GM12864 (cell line): ENCODE results near the gene AFDN.

Experiments used
- DNase-seq: peaks from one replicate; pipeline ENCODE4 v3.0.0-alpha.2; 2011; ENCODE audit warnings: low read depth
- H3K4me3 ChIP-seq: 2 replicates; pipeline ENCODE4 v1.5.1; 2011; ENCODE audit warnings: mild to moderate bottlenecking, low read depth, low read length, control low read depth
- TF ChIP-seq, protein P1 (sequence below): IDR thresholded peaks from 2 replicates; pipeline ENCODE4 v1.5.1; 2011; ENCODE audit warnings: low read depth, mild to moderate bottlenecking, moderate library complexity, low read length, control low read depth, inconsistent platforms; ENCODE audit errors: missing control alignments

Gene AFDN

DNA sequence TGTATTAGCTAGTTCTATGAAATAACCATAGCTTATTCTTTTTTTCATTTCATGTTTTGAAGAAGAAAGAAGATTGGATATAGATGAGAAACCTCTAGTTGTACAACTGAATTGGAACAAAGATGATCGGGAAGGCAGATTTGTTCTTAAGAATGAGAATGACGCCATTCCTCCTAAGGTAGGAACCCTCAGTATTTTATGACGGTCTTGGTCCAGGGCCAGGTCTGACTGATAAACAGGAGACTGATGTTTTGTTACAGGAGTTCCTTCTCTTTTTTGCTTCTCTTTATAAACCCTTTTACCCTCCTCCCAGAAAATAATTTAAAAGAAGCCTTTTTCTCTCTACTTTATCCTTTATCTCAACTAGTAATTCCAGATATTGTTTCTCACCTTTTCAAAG is 43.6 kb downstream of the AFDN start:
- DNase-seq, result no peak
- TF ChIP-seq, protein P1, sequence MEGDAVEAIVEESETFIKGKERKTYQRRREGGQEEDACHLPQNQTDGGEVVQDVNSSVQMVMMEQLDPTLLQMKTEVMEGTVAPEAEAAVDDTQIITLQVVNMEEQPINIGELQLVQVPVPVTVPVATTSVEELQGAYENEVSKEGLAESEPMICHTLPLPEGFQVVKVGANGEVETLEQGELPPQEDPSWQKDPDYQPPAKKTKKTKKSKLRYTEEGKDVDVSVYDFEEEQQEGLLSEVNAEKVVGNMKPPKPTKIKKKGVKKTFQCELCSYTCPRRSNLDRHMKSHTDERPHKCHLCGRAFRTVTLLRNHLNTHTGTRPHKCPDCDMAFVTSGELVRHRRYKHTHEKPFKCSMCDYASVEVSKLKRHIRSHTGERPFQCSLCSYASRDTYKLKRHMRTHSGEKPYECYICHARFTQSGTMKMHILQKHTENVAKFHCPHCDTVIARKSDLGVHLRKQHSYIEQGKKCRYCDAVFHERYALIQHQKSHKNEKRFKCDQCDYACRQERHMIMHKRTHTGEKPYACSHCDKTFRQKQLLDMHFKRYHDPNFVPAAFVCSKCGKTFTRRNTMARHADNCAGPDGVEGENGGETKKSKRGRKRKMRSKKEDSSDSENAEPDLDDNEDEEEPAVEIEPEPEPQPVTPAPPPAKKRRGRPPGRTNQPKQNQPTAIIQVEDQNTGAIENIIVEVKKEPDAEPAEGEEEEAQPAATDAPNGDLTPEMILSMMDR, result no peak
- H3K4me3 ChIP-seq, result no peak overlapping the region

DNA sequence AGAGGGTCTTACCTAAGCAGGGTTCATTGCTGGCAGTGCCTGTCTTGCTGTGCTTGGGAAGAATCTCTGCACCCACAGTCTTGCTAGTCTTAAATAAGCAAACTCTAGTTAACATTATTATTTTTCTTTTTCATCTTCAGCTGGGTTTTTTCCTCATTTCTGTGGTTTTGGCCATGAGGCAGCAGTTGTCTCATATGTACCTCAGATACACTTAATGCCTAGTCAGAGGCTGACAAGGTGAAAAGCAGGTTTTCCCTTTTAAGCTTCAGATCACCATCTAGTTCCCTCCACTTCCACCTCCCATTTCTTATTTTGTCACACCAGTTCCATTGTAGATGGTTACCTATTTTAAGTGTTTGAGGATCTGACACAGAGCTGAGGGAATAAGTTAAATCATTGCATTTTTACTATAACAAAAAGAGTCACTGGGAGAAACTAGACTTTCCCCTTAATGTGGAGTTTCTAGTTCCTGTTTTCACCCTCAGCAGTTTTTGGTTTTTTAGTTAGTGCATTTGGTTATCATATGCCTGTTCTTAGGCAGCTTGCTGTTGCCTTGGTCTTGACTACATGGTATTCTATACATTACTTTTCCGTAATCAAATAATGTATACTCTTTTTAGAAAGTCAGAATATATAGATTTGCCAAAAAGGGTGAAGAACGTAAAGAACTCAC is 46.0 kb downstream of the AFDN start:
- TF ChIP-seq, protein P1, result no peak
- no peak for DNase-seq
- H3K4me3 ChIP-seq, result no peak overlapping the region

DNA sequence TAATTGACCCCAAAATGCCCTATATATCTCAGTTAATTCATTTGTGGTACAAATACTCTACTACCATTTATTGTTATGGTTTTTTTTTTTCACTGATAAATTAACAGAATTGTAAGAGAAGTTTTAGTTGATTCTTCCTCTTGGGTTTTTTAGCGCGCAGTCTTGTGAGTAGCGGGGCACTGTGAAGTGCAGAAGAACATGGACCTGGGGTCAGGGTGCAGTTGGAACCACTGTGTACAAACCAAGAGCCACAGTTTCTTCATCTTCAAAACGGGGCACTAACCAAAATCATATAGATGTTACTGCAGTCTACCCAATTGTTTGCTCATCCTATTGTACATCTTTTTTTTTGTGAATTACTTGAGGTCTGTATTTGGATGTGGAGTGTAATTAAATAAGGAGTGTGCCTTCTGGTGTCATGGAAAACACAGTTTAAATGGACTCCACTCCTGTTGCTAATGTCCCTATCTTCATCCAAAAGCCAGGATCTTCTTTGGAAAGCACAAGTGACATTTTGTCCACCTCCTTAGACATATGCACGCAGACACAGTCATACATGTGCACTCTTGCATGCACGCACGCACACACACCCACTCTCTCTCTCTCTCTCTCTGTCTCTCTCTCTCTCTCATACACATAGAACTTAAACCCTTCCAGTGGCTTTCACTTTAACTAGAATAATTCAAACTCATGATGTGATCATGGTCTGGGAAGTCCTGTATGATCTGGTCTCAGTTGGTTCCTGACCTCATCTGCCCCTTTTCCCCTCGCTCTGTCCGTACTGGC is 51.5 kb downstream of the AFDN start:
- no peak for DNase-seq
- TF ChIP-seq, protein P1, result no peak

DNA sequence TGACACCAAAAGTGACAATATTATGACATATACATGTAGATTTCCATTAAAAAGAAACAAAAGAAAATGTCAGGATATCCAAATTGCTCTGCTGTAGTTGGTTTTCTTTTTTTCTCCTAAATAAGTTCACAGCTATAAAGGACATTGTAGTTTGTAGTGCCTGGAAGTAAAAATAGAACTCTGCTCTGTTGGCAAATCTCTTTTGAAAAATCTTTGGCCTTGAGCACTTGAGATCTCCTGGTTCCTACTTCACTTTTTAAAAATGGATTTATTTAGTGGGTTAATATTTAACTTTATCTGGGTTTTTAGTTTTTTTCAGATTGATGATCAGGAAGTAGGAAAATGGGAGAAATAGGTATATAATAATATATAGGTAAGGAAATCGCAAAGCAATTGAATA is 52.9 kb downstream of the AFDN start:
- H3K4me3 ChIP-seq, result no peak overlapping the region
- no peak for DNase-seq
- TF ChIP-seq, protein P1, result no peak

More for the DNA sequence above, 51.5 kb downstream of the AFDN start:
- H3K4me3 ChIP-seq, result no peak overlapping the region

DNA sequence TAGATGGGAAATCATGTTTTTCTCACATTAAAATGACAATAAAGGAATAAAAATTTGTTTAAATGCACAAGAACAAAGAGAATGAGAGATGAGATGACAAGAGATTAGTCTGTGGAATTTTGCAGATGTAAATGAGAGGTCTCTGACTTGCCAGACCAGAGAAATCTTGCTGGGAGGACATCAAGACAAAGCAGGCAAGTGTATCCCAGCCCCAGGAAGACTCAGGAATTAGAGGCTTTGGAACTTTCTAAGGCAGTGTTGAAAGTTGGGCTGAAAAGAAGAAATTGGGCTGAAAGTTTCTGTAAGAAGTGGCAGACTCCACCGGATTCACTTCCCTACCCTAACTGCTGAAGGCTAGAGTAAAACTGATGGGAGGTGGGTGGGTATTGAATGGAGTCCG is 54.6 kb downstream of the AFDN start:
- TF ChIP-seq, protein P1, result no peak
- DNase-seq, result no peak
- no peak overlapping the region for H3K4me3 ChIP-seq

DNA sequence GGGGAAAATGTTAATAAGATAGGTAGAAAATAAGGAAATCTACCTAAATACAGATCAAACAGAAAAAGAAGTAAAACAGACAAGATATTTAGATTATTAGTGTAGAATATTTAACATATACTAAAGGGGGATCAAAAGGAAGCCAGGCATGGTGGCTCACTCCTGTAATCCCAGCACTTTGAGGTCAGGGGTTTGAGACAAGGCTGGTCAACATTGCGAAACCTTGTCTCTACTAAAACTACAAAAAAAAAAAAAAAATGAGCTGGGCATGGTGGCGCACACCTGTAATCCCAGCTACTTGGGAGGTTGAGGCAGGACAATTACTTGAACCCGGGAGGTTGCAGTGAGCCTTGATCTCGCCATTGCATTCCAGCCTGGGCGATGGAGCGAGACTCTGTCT is 55.5 kb downstream of the AFDN start:
- TF ChIP-seq, protein P1, result no peak
- no peak for DNase-seq
- no peak overlapping the region for H3K4me3 ChIP-seq
